DOHH2 (cell line): Measurements from ENCODE around the gene PDZRN3.

ENCODE experiments used
- H3F3A ChIP-seq: fragments of 200-600 bp; sonication (generic), shearing (Covaris generic); 2 replicates; pipeline ENCODE4 v1.6.0; 2016; ENCODE audit warnings: antibody characterized with exemption, mild to moderate bottlenecking; ENCODE audit not compliant: control insufficient read depth, insufficient read depth
- H3K27ac ChIP-seq: fragments of 200-600 bp; sonication (generic); 2 replicates; pipeline ENCODE4 v1.5.1; 2014; ENCODE audit warnings: low read depth, mild to moderate bottlenecking, low read length, moderate library complexity
- H3K27me3 ChIP-seq: fragments of 200-600 bp; sonication (generic); 2 replicates; pipeline ENCODE4 v1.6.1; 2014; ENCODE audit warnings: mild to moderate bottlenecking, low read length, mixed read lengths; ENCODE audit not compliant: control insufficient read depth
- H3K36me3 ChIP-seq: fragments of 200-600 bp; sonication (generic); 2 replicates; pipeline ENCODE4 v1.6.1; 2014; ENCODE audit warnings: mild to moderate bottlenecking, low read length, moderate library complexity, mixed read lengths; ENCODE audit not compliant: control insufficient read depth
- H3K4me1 ChIP-seq: fragments of 200-600 bp; sonication (generic); 2 replicates; pipeline ENCODE4 v1.6.1; 2014; ENCODE audit warnings: mild to moderate bottlenecking, low read length, mixed read lengths; ENCODE audit not compliant: control insufficient read depth
- H3K4me2 ChIP-seq: fragments of 200-600 bp; sonication (generic); 2 replicates; pipeline ENCODE4 v1.6.0; 2014; ENCODE audit warnings: mild to moderate bottlenecking, low read length, moderate library complexity
- H3K4me3 ChIP-seq: fragments of 200-600 bp; sonication (generic); 2 replicates; pipeline ENCODE4 v1.5.1; 2014; ENCODE audit warnings: mild to moderate bottlenecking, low read length, mixed read lengths
- H3K79me2 ChIP-seq: fragments of 200-600 bp; sonication (generic); 2 replicates; pipeline ENCODE4 v1.6.1; 2014; ENCODE audit warnings: mild to moderate bottlenecking, low read length, mixed read lengths; ENCODE audit not compliant: control insufficient read depth
- H3K9me2 ChIP-seq: fragments of 200-600 bp; sonication (generic); replicated peaks from 2 replicates; pipeline ENCODE4 v1.6.1; 2014; ENCODE audit warnings: mild to moderate bottlenecking, low read length, mixed read lengths; ENCODE audit not compliant: control insufficient read depth
- H3K9me3 ChIP-seq: fragments of 200-600 bp; sonication (generic); 2 replicates; pipeline ENCODE4 v1.6.1; 2014; ENCODE audit warnings: antibody characterized with exemption, low read length, mixed read lengths; ENCODE audit not compliant: control insufficient read depth, insufficient read depth
- H4K20me1 ChIP-seq: fragments of 200-600 bp; sonication (generic); 2 replicates; pipeline ENCODE4 v1.6.0; 2014; ENCODE audit warnings: low read depth, mild to moderate bottlenecking, antibody characterized with exemption, low read length, moderate library complexity; ENCODE audit not compliant: control insufficient read depth, insufficient read depth
- EZH2phosphoT487 ChIP-seq: fragments of 200-600 bp; sonication (generic); IDR thresholded peaks from 2 replicates; pipeline ENCODE4 v1.6.1; 2017; ENCODE audit warnings: borderline replicate concordance, mild to moderate bottlenecking, antibody characterized with exemption, low read length, moderate library complexity, mixed read lengths
- TF ChIP-seq, protein P1 (sequence below): fragments of 200-600 bp; sonication (generic); IDR thresholded peaks from one replicate; pipeline ENCODE4 v1.5.1; 2014; ENCODE audit warnings: antibody characterized with exemption, mild to moderate bottlenecking, low read depth, low read length; ENCODE audit not compliant: poor library complexity, severe bottlenecking

The PDZRN3 gene

DNA sequence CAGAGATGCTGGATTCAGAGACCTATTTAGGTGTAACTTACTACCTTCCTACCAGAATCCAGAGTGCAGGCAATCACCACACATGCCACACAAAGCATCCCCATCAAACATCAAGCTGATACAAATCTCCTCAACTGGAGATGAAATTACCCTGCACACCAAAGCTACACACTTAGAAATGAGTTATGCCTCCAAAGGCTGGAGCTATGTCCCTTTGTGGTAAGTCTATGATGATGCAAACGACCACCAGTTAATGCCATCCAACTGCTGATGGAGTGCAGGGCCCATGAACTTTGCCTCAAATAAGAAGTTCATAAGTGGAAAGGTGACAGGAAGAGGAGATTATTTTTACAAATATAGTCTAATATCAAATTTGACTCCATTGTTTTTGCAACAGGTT, 38.1 kb downstream of the PDZRN3 start:
- H4K20me1 ChIP-seq, result no peaks in the 10 kb centered on the region
- H3K27me3 ChIP-seq, result 0 out of 2 replicates have a peak, but pooled peaks cover 3% of the 10 kb centered on the region
- no peaks in the 10 kb centered on the region for H3K9me3 ChIP-seq
- H3K27ac ChIP-seq, result no peak overlapping the region
- no peaks in the 10 kb centered on the region for H3K79me2 ChIP-seq
- no peak overlapping the region for H3K4me2 ChIP-seq
- no peaks in the 10 kb centered on the region for H3K4me1 ChIP-seq
- H3K36me3 ChIP-seq, result no peaks in the 10 kb centered on the region
- TF ChIP-seq EZH2phosphoT487, result no peak
- TF ChIP-seq, protein P1, sequence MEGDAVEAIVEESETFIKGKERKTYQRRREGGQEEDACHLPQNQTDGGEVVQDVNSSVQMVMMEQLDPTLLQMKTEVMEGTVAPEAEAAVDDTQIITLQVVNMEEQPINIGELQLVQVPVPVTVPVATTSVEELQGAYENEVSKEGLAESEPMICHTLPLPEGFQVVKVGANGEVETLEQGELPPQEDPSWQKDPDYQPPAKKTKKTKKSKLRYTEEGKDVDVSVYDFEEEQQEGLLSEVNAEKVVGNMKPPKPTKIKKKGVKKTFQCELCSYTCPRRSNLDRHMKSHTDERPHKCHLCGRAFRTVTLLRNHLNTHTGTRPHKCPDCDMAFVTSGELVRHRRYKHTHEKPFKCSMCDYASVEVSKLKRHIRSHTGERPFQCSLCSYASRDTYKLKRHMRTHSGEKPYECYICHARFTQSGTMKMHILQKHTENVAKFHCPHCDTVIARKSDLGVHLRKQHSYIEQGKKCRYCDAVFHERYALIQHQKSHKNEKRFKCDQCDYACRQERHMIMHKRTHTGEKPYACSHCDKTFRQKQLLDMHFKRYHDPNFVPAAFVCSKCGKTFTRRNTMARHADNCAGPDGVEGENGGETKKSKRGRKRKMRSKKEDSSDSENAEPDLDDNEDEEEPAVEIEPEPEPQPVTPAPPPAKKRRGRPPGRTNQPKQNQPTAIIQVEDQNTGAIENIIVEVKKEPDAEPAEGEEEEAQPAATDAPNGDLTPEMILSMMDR, result no peak
- no peaks in the 10 kb centered on the region for H3K9me2 ChIP-seq
- H3F3A ChIP-seq, result no peaks in the 10 kb centered on the region
- no peak overlapping the region for H3K4me3 ChIP-seq

DNA sequence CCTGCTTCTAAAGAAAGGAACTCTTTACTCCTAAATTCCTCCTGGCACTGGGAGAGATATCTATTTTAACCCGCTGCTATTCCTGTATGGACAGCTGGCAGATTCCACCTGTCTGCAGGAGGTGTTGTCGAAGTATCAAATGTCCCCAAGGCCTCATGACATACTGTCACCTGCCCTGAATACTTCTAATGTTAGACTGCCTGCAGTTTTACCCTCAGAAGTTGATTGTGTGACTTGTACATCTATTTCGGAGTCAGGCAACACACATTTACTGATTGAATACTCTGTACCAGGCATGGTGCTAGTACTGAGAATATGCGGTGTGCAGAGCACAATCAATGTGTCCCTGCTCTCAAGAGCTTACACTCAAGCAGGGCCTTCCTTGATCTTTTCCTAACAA, 38.6 kb downstream of the PDZRN3 start:
- H3K79me2 ChIP-seq, result no peaks in the 10 kb centered on the region
- TF ChIP-seq EZH2phosphoT487, result no peak
- H3K27ac ChIP-seq, result no peak overlapping the region
- H3K9me3 ChIP-seq, result no peaks in the 10 kb centered on the region
- H3K36me3 ChIP-seq, result no peaks in the 10 kb centered on the region
- 0 out of 2 replicates have a peak, but pooled peaks cover 3% of the 10 kb centered on the region for H3K27me3 ChIP-seq
- no peaks in the 10 kb centered on the region for H3K9me2 ChIP-seq
- H4K20me1 ChIP-seq, result no peaks in the 10 kb centered on the region
- H3K4me2 ChIP-seq, result no peak overlapping the region
- H3K4me3 ChIP-seq, result no peak overlapping the region
- H3K4me1 ChIP-seq, result no peaks in the 10 kb centered on the region
- H3F3A ChIP-seq, result no peaks in the 10 kb centered on the region

DNA sequence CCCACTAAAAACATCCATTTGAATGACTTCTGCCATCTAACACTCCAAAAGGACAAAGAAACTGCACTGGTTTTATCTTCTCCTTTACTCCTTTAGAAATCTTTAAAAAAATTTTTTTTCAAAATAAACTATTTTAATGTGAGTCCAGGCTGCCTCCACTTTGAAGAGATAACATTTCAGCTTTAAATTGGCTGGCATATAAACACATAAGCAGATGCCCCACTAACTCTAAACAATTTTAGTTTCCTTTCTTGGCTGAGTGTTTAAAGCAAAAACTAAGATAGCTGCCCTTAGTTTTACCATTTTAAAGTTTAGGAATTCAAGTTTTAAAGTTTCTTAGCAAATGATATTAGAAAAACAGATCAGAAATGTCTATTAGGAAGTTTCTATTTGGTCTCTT, 39.9 kb downstream of the PDZRN3 start:
- Histone ChIP-seq H3K4me1 (no peaks in the 10 kb centered on the region), H3K4me2 (no peak overlapping the region), H3K4me3 (no peak overlapping the region), H3K36me3 (no peaks in the 10 kb centered on the region), H3K9me3 (no peaks in the 10 kb centered on the region), H4K20me1 (no peaks in the 10 kb centered on the region), H3K27ac (no peak overlapping the region), H3K79me2 (no peaks in the 10 kb centered on the region), H3K27me3 (0 out of 2 replicates have a peak, but pooled peaks cover 3% of the 10 kb centered on the region), H3F3A (no peaks in the 10 kb centered on the region), H3K9me2 (no peaks in the 10 kb centered on the region)
- no peak for TF ChIP-seq EZH2phosphoT487
- TF ChIP-seq, protein P1, result no peak

DNA sequence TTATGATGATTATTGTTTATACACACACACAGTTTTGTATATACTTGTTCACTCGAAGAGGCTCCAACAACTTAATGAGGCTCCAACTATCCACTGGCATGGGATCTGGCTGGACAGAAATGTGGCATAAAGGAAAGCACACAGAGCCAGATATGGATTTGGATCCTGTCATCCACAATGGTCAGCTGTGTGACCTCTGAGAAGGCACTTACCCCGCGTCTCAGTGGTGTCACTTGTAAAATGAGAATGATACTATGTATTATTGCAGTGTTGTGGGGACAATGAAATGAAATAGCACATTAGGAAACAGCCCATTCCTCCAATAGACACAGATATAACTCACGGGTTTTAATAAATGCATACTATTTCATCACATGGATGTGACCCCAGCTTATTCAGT, 42.2 kb downstream of the PDZRN3 start:
- H4K20me1 ChIP-seq, result no peaks in the 10 kb centered on the region
- no peaks in the 10 kb centered on the region for H3K9me2 ChIP-seq
- H3K4me1 ChIP-seq, result no peaks in the 10 kb centered on the region
- H3K9me3 ChIP-seq, result no peaks in the 10 kb centered on the region
- no peaks in the 10 kb centered on the region for H3F3A ChIP-seq
- no peak for TF ChIP-seq EZH2phosphoT487
- TF ChIP-seq, protein P1, result no peak
- H3K79me2 ChIP-seq, result no peaks in the 10 kb centered on the region
- H3K4me2 ChIP-seq, result no peak overlapping the region
- 0 out of 2 replicates have a peak, but pooled peaks cover 3% of the 10 kb centered on the region for H3K27me3 ChIP-seq
- H3K4me3 ChIP-seq, result no peak overlapping the region
- H3K27ac ChIP-seq, result no peak overlapping the region
- no peaks in the 10 kb centered on the region for H3K36me3 ChIP-seq
